ENCODE measurements around the gene MMRN2.

MMRN2 gene

GRCh38 chr10:86969421-86970041, 12.1 kb upstream of the MMRN2 start:
- no peak for DNase-seq

GRCh38 chr10:86968994-86969355, 11.6 kb upstream of the MMRN2 start:
- no peak for DNase-seq

DNA sequence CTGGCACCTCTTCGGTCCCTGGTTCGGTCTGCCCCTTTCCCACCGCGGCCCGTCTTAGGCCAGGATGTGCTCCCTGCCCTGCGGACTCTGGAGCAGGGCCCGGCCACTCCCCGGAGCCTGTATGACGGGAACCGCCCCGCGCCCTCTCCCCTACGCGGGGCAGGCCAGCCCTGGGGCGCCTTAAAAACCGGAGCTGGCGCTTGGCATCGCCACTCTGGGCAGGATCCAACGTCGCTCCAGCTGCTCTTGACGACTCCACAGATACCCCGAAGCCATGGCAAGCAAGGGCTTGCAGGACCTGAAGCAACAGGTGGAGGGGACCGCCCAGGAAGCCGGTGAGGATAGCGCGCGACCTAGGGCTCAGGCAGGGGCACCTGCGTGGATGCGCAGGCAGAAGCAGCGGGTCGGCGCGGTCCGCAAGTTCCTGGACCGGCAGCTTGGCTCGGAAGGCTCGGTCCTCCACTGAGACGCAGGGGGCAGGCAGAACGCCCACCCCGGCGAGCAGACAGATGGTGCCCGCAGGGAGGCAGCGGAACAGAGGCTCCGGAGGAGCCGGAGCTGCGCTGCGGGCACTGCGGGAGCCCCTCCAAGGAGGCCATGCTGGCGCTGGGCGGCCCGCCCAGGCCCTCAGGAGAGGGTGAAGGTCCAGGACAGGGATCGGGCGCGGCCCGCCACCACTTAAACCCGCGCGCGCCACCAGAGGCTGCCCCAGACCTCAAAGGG, 11.0 kb upstream of the MMRN2 start, which contains the start of gene ADIRF:
Gene ADIRF, plus strand, starts transcription at position 212 of the 723 bp plus-strand sequence. Its CDS starts 63 bp downstream, at position 275.
- no peak for DNase-seq

GRCh38 chr10:86967481-86967941, 10.1 kb upstream of the MMRN2 start:
- DNase-seq = no peak

DNA sequence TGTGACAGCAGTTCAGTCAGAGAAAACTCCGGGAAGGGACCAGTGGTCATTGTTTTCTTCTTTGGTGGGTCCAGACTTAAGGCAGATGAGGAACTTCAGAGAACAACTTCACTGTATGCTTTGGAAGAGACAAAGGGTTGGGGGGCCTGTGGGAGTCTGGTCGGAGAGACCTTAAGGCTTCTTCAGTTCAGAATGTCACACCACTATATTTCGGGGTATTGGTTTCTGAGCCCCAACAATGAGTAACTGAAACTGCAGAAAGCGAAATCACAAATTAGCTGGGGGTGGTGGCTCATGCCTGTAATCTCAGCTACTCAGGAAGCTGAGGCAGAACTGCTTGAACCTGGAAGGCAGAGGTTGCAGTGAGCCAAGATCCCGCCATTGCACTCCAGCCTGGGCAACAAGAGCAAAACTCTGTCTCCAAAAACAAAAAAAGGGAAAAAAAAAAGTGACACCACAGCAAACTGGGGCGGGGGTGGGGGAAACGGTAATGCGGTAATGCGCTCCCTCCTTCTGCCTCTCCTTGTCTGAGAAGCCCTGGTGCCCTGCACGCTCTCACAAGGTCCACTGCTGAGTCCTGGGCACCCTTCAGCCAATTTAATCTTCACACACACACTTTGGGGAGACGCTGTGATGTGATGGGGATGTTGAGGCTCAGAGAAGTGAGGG, 8.7 kb upstream of the MMRN2 start:
- DNase-seq = no peak

DNA sequence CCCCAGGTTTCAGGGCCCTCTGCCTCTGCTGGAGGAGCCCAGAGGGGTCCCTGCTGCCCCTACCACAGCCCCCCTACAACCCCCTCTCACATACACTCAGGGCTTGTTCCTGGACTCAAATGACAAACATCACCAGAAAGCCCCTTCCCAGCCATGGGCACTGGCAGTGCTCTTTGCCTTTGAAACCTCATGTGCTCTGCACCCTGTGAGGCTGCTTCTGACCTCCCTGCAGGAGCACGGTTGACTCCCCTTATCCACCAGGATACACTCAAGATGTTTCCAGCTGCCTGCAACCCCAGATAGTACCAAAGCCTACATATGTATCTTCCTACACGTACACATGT, 7.4 kb upstream of the MMRN2 start:
- no peak for DNase-seq

DNA sequence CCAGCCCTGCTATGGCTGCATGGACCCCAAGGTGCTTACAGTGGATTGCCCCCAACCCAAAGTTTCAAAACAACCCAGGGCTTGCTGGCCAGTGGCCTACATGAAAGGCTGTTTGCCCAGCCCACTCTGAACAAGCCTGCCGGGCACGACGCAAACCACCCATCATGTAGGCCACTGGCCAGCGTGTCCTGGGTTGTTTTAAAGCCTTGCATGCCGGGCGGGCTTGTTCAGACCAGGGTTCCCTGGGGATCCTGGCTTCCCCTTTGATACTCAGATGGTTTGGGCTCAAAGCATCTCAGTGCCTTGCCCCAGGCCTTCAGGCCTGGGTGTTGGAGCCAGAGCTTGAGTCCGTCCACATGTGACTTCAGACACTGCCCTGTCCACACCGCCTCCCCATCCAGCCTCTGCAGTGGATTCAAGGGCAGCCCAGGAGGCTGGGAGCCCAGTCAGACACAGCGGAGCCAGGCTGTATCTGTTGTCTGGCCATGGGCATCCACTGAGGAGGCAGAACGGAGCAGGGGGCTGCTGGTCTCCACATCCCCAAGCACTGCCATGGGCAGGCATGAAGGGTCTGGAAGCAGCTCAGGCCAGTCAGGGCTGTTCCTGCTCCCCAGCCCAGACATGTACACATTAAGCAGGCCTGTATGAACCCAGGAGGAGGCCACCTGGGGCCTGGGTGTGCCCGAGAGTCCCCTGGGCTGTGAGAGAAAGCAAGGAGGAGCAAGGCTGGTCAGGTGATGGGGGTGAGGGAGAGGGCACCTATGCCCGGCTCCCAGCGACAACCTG, 6.8 kb upstream of the MMRN2 start:
- DNase-seq = no peak

- no peak for DNase-seq
These were observed 6.0 kb upstream of the MMRN2 start for GRCh38 chr10:86963341-86963919.

- DNase-seq = no peak
These were observed 5.5 kb upstream of the MMRN2 start for GRCh38 chr10:86962981-86963310.

DNA sequence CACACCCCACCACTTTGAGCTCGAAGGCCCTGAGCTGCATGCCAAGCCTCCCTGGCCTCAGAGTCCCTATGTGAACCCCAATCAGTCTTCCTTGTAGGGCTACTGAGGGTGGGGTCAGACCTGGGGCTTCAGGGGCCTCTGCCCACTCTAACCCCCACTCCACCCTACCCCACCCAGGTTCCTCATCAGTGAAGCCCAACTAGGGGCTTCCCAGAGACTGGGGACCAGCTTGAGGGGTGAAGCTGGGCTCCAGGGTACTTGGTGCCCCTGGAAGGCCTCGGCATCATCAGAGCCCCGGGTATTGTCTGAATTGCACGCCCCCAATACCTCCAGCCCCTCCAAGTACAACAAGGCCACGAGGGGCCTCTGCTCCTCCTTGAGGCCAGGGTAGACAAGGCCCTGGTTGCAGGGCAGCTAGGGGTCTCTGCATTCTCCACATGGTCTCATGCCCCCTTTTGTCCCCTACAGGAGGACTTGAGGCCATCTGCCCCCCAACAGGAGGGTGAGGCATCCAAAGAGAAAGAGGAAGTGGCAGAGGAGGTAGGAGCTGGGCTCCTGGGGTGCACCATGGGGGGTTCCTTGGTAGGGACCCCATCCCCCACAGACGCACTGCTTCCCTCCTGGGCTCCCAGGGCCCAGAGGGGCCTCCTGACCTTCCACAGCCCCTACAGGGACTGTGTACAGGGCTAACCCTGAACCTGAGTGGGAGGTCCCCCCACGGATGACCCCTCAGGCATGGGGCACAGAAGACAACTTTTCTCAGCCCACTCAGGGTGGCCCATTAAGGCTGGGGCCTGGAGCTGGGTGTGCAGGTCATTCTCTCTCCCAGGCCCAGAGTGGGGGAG, 4.9 kb upstream of the MMRN2 start:
- peak; percentile 16 for DNase-seq

- DNase-seq = no peak
These were observed 4.2 kb upstream of the MMRN2 start for GRCh38 chr10:86961481-86962091.

DNA sequence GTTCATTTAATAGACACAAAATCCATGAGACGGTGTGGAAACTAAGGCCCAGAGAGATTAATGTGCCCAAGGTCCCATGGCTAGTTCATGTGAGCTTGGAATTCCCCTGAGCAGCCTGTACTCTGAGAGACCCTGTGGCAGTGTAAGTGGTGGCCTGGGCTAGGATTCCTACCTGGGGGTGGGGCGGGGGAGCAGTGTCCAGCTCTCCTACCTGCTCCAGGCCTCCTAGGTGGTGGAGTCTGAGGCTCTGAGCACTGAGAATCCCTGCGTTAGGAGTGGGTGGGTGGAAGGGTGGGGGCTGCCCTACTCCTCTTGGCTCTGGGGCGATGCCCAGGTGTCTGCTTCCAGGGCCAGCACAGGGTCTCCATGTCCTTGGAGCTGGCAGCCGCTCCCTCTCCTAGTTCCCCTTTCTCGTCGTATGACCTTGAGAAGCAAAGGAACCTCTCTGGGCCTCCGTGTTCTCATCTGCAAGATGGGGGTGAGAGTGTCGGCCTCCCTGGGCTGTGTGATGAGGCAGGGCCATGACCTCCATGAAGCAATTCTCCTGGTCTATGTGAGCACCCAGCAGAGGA, 3.5 kb upstream of the MMRN2 start:
- no peak for DNase-seq

DNA sequence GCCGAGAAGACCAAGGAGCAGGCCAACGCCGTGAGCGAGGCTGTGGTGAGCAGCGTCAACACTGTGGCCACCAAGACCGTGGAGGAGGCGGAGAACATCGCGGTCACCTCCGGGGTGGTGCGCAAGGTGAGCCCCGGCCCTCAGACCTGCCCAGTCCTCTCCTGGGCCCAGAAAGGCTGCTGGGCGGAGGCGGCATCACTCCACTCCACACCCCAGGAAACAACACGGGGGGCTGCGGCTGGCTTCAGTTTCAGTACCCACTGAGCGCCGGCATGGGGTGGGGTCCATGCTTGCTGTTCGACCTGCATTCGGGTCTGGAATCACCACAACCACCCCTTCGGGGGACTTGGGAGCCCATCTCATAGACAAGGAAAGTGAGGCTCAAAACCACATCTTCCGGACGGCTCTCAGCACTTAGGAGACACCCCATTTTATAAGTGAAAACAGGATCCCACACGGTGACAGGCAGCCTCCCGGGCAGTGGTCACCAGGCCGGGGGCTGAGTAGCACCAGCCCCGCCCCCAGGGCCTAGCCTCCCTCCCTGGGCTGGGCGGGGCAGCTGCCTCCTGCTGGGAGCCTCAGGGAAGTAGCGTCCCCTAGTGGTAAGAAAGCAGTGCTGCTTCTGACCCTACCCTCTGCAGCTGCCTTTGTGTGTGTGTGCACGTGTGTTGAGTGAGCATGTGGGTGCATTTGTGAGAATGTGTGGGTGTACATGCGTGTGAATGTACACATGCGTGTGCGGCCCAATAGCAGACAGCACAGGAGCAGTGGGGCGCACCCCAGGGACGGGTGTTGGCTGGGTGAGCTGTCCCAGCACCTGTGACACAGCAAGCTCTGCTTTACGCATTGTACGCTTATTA, 2.8 kb upstream of the MMRN2 start:
- peak; percentile 63 for DNase-seq

DNA sequence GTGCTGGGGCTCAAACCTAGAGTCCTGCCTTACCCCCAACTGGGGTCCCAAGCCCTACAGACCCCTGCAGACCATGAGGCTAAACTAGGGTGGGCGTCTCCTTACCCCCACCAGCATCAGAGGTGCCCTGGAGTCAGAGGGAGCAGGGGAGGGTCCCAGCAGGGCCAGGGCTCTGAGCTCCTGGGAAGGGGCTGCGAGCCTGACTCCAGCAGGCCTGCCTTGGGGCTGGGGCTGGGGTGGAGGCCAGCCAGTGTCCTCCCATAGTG, 2.3 kb upstream of the MMRN2 start:
- DNase-seq = no peak

- no peak for DNase-seq
These were observed 1.7 kb upstream of the MMRN2 start for GRCh38 chr10:86958901-86959736.

DNA sequence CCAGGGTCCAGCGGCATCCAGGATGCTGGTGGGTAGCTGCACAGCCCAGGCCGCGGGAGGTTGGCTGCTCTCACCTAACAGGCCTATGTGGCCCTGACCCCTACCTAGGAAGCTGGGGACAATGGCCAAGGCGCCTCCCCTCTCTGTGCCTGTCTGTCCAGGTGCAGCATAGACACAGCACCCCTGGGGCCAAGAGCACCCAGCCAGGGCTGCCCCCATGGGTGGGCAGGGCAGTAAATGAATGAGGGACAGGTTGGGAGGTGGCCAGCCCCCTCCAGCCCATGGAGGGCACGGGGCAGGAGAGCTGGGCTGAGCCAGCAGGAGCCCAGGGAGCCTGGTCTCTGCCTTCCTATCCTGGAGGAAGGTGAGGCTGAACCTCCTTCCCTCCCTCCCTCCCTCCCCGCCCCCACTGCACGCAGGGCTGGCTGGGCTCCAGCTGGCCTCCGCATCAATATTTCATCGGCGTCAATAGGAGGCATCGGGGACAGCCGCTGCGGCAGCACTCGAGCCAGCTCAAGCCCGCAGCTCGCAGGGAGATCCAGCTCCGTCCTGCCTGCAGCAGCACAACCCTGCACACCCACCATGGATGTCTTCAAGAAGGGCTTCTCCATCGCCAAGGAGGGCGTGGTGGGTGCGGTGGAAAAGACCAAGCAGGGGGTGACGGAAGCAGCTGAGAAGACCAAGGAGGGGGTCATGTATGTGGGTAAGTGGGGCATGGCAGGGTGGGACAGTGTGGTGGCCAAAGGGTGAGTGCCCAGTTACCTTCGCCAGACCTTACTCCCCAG, 893 bp upstream of the MMRN2 start, which contains the start of gene SNCG:
Gene SNCG, plus strand, starts transcription at position 484 of the 785 bp plus-strand sequence. Its CDS starts 99 bp downstream, at position 583.
- no peak for DNase-seq

GRCh38 chr10:86956848-86957448, 467 bp downstream of the MMRN2 start:
- DNase-seq = no peak

DNA sequence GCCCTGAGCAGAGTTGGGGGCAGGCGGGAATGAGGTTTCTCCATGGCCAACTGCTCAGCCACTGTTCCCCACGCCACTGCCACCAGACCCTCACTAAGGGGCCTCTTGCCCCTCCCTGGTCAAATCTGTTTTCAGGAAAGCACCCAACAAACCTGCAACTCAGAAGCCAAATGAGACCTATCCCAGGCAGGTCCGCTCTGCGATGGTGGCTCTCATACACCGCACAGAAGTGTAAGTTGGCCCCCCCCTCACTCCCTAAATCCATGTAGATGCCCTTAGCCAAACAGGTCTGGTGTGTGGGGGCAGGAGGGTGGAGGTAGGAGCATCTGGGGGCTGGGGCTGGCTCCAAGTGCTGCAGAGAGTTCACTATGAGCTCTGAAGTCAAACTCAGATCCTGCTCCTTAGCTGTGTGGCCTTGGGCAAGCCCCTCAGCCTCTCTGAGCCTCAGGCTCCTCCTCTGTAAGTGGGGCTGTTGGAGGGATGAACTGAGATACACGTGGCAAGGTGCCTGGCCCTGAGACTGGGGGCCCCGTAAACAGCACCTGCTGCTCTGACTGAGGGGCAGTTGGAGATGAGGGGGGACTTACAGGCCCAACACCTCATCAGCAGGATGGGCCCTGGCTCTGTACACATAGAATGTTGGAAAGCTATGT, 1.1 kb downstream of the MMRN2 start:
- DNase-seq = no peak
